GM21381 (cell line): ENCODE measurements around the gene HERC4.
"Not testable (repeated sequence)": the region's sequence is repeated elsewhere in the genome, so short reads cannot be mapped to it uniquely, and the experiment has no call there.

Source experiments
- ATAC-seq: cut with Tn5 transposase; IDR thresholded peaks from one replicate; pipeline ENCODE4 v1.9.1; 2021; ENCODE audit warnings: mild to moderate bottlenecking, moderate library complexity; ENCODE audit not compliant: unreplicated experiment

Gene HERC4

GRCh38 chr10:68095153-68095552 lies 20.1 kb upstream of the HERC4 start:
- no peak for ATAC-seq

- no peak for ATAC-seq
Measured at GRCh38 chr10:68092512-68092911, 17.4 kb upstream of the HERC4 start.

GRCh38 chr10:68090586-68090985 lies 15.5 kb upstream of the HERC4 start:
- no peak for ATAC-seq

- no peak for ATAC-seq
Measured at GRCh38 chr10:68088740-68089139, 13.7 kb upstream of the HERC4 start.

GRCh38 chr10:68087685-68088401 lies 12.8 kb upstream of the HERC4 start:
- no peak for ATAC-seq

GRCh38 chr10:68086910-68087684 lies 12.0 kb upstream of the HERC4 start:
- ATAC-seq: no peak

- no peak for ATAC-seq
Measured at GRCh38 chr10:68086011-68086410, 10.9 kb upstream of the HERC4 start.

GRCh38 chr10:68084469-68084868 lies 9.4 kb upstream of the HERC4 start:
- no peak for ATAC-seq

GRCh38 chr10:68083953-68084352 lies 8.9 kb upstream of the HERC4 start:
- no peak for ATAC-seq

- ATAC-seq: no peak
Measured at GRCh38 chr10:68082872-68083271, 7.8 kb upstream of the HERC4 start.

GRCh38 chr10:68081916-68082315 lies 6.8 kb upstream of the HERC4 start:
- ATAC-seq: no peak

- ATAC-seq: no peak
Measured at GRCh38 chr10:68080853-68081431, 5.9 kb upstream of the HERC4 start.

- no peak for ATAC-seq
Measured at GRCh38 chr10:68079434-68079833, 4.4 kb upstream of the HERC4 start.

GRCh38 chr10:68077026-68077425 lies 1.9 kb upstream of the HERC4 start:
- ATAC-seq: no peak

GRCh38 chr10:68076081-68076480 lies 998 bp upstream of the HERC4 start:
- ATAC-seq: not testable (repeated sequence)

GRCh38 chr10:68075550-68076004 lies 494 bp upstream of the HERC4 start:
- no peak for ATAC-seq

- ATAC-seq: no peak
Measured at GRCh38 chr10:68074031-68074774, 880 bp downstream of the HERC4 start.

GRCh38 chr10:68073631-68074030 lies 1.5 kb downstream of the HERC4 start:
- no peak for ATAC-seq

GRCh38 chr10:68067508-68067907 lies 7.6 kb downstream of the HERC4 start:
- no peak for ATAC-seq

- ATAC-seq: no peak
Measured at GRCh38 chr10:68067029-68067428, 8.1 kb downstream of the HERC4 start.

GRCh38 chr10:68053553-68053952 lies 21.5 kb downstream of the HERC4 start:
- no peak for ATAC-seq
